Vagina (tissue), 2 donors: ENCODE measurements around the gene FGF3. TPM values are rescaled to one million over a fixed set of nuclear protein-coding genes. Genes with fewer than 3 reads are reported as not detected.
"Not testable (repeated sequence)": the region's sequence is repeated elsewhere in the genome, so short reads cannot be mapped to it uniquely, and the experiment has no call there.

Experiments
- DNase-seq, 2 donors: peaks; one replicate each; pipeline ENCODE4 v3.0.0-alpha.2; 2017; ENCODE audit errors: extremely low spot score in 2 of 2
- H3K27ac ChIP-seq: fragments of 200-600 bp; sonication (generic); one replicate; pipeline ENCODE4 v1.5.1; 2019
- H3K27me3 ChIP-seq: fragments of 200-600 bp; sonication (generic); one replicate; pipeline ENCODE4 v1.5.1; 2019
- H3K36me3 ChIP-seq, 2 donors: fragments of 200-600 bp; sonication (generic); one replicate each; pipeline ENCODE4 v1.5.1; 2017 to 2019
- H3K4me1 ChIP-seq: fragments of 200-600 bp; sonication (generic); one replicate; pipeline ENCODE4 v1.5.1; 2019
- H3K4me3 ChIP-seq, 2 donors: fragments of 200-600 bp; sonication (generic); 1 replicate in 1 of 2; 2 replicates in 1 of 2; pipeline ENCODE4 v1.5.1; 2016 to 2019
- H3K9me3 ChIP-seq: fragments of 200-600 bp; sonication (generic); one replicate; pipeline ENCODE4 v1.5.1; 2019
- POLR2A ChIP-seq, 2 donors: fragments of 450-650 bp; IDR thresholded peaks; one replicate each; pipeline ENCODE4 v1.6.1; 2017; ENCODE audit warnings: antibody characterized with exemption in 2 of 2, mild to moderate bottlenecking in 2 of 2, moderate library complexity in 2 of 2
- POLR2AphosphoS5 ChIP-seq, 2 donors: sonication (generic); formaldehyde crosslinking; IDR thresholded peaks; one replicate each; pipeline ENCODE4 v1.9.0; 2017; ENCODE audit warnings: antibody characterized with exemption in 2 of 2, mild to moderate bottlenecking in 2 of 2, low read depth in 1 of 2; ENCODE audit not compliant: insufficient read depth in 1 of 2
- intact Hi-C: fragments of 100-400 bp; cut with DNase I; formaldehyde crosslinking; loops from one replicate; pipeline ENCODE4 v1.15.1; 2023
- total RNA-seq: library from RNA; depleted of rRNA; stranded (reverse); fragments of >200 nt; gene quantifications from one replicate; pipeline ENCODE4 v1.2.3, GENCODE V29; 2016
- TF ChIP-seq, protein P1 (sequence below), 3 experiments: fragments of 450-650 bp in 2 of 3; fragments of 200-600 bp in 1 of 3; sonication (generic) in 1 of 3; IDR thresholded peaks; one replicate each; pipeline ENCODE4 v1.5.1; 2017 to 2019; ENCODE audit warnings: antibody characterized with exemption in 3 of 3, mild to moderate bottlenecking in 2 of 3, moderate library complexity in 2 of 3

Gene FGF3
- total RNA-seq, 1 donor from 2014 or later = not detected

DNA sequence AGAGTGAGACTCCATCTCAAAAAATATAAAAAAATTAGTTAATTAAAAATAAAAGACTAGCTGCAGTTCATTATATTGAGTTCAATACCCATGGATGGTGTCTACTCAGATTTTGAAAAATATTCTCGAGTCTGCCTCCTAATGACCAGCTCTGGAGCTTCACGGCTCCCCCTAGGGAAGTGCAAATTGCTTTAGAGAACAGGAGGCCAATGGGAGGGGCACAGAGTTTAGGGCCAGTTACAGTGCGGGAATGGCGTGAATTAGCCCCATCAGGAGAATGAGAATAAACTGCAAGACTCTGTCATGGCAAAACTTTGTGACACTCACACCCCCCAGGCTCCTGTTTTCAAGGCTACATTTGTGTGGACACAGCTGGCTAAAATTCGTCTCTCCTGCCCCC lies 48.7 kb downstream of the FGF3 start:
- H3K36me3 ChIP-seq = no peaks in the 10 kb centered on the region
- H3K9me3 ChIP-seq = no peaks in the 10 kb centered on the region
- no peak overlapping the region for H3K4me3 ChIP-seq
- intact Hi-C loops = no loop called here
- no peaks in the 10 kb centered on the region for H3K4me1 ChIP-seq
- peaks cover 10% of the 10 kb centered on the region for H3K27me3 ChIP-seq
- H3K27ac ChIP-seq = no peak overlapping the region
- TF ChIP-seq, protein P1, sequence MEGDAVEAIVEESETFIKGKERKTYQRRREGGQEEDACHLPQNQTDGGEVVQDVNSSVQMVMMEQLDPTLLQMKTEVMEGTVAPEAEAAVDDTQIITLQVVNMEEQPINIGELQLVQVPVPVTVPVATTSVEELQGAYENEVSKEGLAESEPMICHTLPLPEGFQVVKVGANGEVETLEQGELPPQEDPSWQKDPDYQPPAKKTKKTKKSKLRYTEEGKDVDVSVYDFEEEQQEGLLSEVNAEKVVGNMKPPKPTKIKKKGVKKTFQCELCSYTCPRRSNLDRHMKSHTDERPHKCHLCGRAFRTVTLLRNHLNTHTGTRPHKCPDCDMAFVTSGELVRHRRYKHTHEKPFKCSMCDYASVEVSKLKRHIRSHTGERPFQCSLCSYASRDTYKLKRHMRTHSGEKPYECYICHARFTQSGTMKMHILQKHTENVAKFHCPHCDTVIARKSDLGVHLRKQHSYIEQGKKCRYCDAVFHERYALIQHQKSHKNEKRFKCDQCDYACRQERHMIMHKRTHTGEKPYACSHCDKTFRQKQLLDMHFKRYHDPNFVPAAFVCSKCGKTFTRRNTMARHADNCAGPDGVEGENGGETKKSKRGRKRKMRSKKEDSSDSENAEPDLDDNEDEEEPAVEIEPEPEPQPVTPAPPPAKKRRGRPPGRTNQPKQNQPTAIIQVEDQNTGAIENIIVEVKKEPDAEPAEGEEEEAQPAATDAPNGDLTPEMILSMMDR (IDR thresholded peaks at IDR 0.05) = no peak
- TF ChIP-seq POLR2A (IDR thresholded peaks at IDR 0.05) (no peak), POLR2AphosphoS5 (IDR thresholded peaks at IDR 0.05; ENCODE audit: insufficient read depth in 1 of 2, low read depth in 1 of 2) (no peak)
- DNase-seq = no peak

DNA sequence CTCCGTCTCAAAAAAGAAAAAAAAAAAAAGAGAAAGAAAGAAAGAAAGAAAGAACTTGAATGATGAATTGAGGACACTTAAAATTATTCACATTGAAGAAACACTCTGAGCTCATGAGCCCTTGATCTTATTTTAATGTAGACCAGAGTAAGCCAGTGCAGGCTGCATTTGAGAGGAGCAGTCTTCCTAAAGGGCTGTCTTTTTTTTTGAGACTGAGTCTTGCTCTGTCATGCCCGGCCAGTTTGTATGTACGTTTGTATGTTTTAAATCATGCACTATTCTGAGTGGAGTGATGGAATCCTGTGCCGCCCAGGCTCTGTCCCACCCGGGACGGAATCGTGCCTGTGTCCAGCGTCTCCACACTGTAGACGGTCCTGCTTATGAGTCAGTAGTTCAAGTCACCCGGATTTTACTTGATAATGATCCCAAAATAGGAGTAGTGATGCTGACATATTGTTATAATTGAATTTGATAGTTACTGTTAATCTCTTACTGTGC lies 53.7 kb downstream of the FGF3 start:
- Histone ChIP-seq H3K4me1 (no peaks in the 10 kb centered on the region), H3K27ac (no peak overlapping the region), H3K36me3 (no peaks in the 10 kb centered on the region), H3K9me3 (no peaks in the 10 kb centered on the region), H3K4me3 (no peak overlapping the region), H3K27me3 (no peaks in the 10 kb centered on the region)
- TF ChIP-seq, protein P1 (IDR thresholded peaks at IDR 0.05) = no peak
- TF ChIP-seq POLR2AphosphoS5 (IDR thresholded peaks at IDR 0.05; ENCODE audit: insufficient read depth in 1 of 2, low read depth in 1 of 2) (no peak), POLR2A (IDR thresholded peaks at IDR 0.05) (no peak)
- intact Hi-C loops = no loop called here
- DNase-seq = no peak

DNA sequence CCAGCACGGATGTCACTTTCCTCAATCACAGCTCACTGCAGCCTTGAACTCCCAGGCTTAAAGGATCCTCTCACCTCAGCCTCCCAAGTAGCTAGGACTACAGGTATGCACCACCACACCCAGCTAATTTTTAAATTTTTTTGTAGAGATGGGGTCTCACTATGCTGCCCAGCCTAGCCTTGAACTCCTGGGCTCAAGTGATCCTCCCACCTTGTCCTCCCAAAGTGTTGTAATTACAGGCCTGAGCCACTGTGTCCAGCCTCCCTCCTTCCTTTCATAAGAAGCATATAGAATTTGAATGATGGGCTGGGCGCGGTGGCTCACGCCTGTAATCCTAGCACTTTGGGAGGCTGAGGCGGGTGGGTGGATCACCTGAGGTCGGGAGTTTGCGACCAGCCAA lies 54.3 kb downstream of the FGF3 start:
- H3K36me3 ChIP-seq, intact Hi-C loops, DNase-seq, H3K4me3 ChIP-seq, H3K9me3 ChIP-seq, H3K4me1 ChIP-seq, H3K27ac ChIP-seq, H3K27me3 ChIP-seq: not testable (repeated sequence)

DNA sequence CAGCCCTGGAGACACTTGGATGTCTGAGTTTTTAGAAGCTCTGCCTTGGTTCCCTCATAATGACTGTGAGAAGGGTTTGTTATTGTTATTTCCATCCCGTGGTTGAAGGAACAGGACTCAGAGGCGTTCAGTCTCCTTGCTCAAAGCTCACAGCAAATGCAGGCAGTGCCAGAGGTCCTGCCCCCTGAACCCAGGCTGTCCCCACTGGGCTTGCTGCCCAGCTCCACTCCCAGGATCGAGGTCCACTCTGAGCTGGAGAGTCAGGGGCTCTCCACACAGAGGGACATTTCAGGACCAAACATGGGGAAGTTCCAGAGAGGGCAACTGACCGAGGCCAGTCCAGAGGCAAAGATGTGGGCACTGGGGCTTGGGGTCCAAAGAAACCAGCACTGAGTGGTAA lies 58.9 kb downstream of the FGF3 start:
- TF ChIP-seq POLR2A (IDR thresholded peaks at IDR 0.05) (no peak), POLR2AphosphoS5 (IDR thresholded peaks at IDR 0.05; ENCODE audit: insufficient read depth in 1 of 2, low read depth in 1 of 2) (no peak)
- TF ChIP-seq, protein P1 (IDR thresholded peaks at IDR 0.05) = no peak
- H3K4me3 ChIP-seq = no peak overlapping the region
- no peaks in the 10 kb centered on the region for H3K27me3 ChIP-seq
- no peak overlapping the region for H3K27ac ChIP-seq
- H3K4me1 ChIP-seq = no peaks in the 10 kb centered on the region
- no peaks in the 10 kb centered on the region for H3K36me3 ChIP-seq
- no peaks in the 10 kb centered on the region for H3K9me3 ChIP-seq
- intact Hi-C loops = no loop called here
- no peak for DNase-seq

Other genes starting within 250 kb of the FGF3 start
- gene CCND1, start 178.3 kb downstream of the FGF3 start, total RNA-seq = 112 TPM
- 15.7 TPM for gene LTO1, start 144.1 kb downstream of the FGF3 start, total RNA-seq
- not detected for gene FGF19, start 115.4 kb downstream of the FGF3 start, total RNA-seq
- not detected for gene FGF4, start 44.1 kb downstream of the FGF3 start, total RNA-seq